Liver (tissue), 9 donors: ENCODE results near the gene COG2. TPM values are rescaled to one million over a fixed set of nuclear protein-coding genes. Genes with fewer than 3 reads are reported as not detected.

Experiments
- DNase-seq: peaks from one replicate; pipeline ENCODE4 v3.0.0-alpha.2; 2017; ENCODE audit warnings: low spot score
- H3K27ac ChIP-seq, 2 donors: one replicate each; pipeline ENCODE4 v1.7.0; 2013; ENCODE audit warnings: inconsistent platforms in 2 of 2, low read length in 2 of 2, control low read depth in 1 of 2, low read depth in 1 of 2, mild to moderate bottlenecking in 1 of 2
- H3K27me3 ChIP-seq, 4 donors: one replicate each; pipeline versions ENCODE4 v1.6.1 to v1.7.0; 2013; ENCODE audit warnings: low read length in 3 of 4, inconsistent platforms in 1 of 4, mild to moderate bottlenecking in 1 of 4, moderate library complexity in 1 of 4; ENCODE audit not compliant: control insufficient read depth in 4 of 4, insufficient read depth in 4 of 4
- H3K36me3 ChIP-seq, 4 donors: one replicate each; pipeline versions ENCODE4 v1.6.1 to v1.7.0; 2013; ENCODE audit warnings: low read length in 3 of 4, mild to moderate bottlenecking in 3 of 4, low read depth in 1 of 4, moderate library complexity in 1 of 4; ENCODE audit not compliant: control insufficient read depth in 4 of 4, insufficient read depth in 3 of 4
- H3K4me1 ChIP-seq, 4 donors: one replicate each; pipeline versions ENCODE4 v1.6.1 to v1.7.0; 2013; ENCODE audit warnings: low read length in 3 of 4, mild to moderate bottlenecking in 3 of 4, moderate library complexity in 1 of 4; ENCODE audit not compliant: control insufficient read depth in 4 of 4, insufficient read depth in 4 of 4
- H3K4me3 ChIP-seq, 3 donors: one replicate each; pipeline versions ENCODE4 v1.6.1 to v1.7.0; 2013; ENCODE audit warnings: low read length in 3 of 3, control low read depth in 1 of 3, low read depth in 1 of 3, mild to moderate bottlenecking in 1 of 3
- H3K9ac ChIP-seq, 2 donors: one replicate each; pipeline ENCODE4 v1.7.0; 2013; ENCODE audit warnings: low read length in 2 of 2, mild to moderate bottlenecking in 2 of 2, moderate library complexity in 2 of 2, control low read depth in 1 of 2, low read depth in 1 of 2
- H3K9me3 ChIP-seq, 4 donors: one replicate each; pipeline versions ENCODE4 v1.6.1 to v1.7.0; 2013; ENCODE audit warnings: low read length in 3 of 4; ENCODE audit not compliant: control insufficient read depth in 4 of 4
- ATF3 ChIP-seq: IDR thresholded peaks from 2 replicates; pipeline ENCODE4 v1.6.1; 2016; ENCODE audit warnings: antibody characterized with exemption
- CTCF ChIP-seq: fragments of 150-350 bp; IDR thresholded peaks from 2 replicates; pipeline ENCODE4 v1.5.1; 2017; ENCODE audit warnings: improper control_type of control experiment, low read depth, low read length; ENCODE audit not compliant: missing input control
- EGR1 ChIP-seq, 2 donors: IDR thresholded peaks; 2 replicates each; pipeline ENCODE4 v1.6.1; 2016 to 2018; ENCODE audit warnings: antibody characterized with exemption in 2 of 2, low read depth in 2 of 2
- FOXA1 ChIP-seq: IDR thresholded peaks from 2 replicates; pipeline ENCODE4 v1.6.1; 2016; ENCODE audit warnings: antibody characterized with exemption
- FOXA2 ChIP-seq: IDR thresholded peaks from 2 replicates; pipeline ENCODE4 v1.6.1; 2016; ENCODE audit warnings: antibody characterized with exemption
- GABPA ChIP-seq, 2 donors: IDR thresholded peaks in 1 of 2; conservative IDR thresholded peaks in 1 of 2; 2 replicates each; pipeline ENCODE4 v1.6.1; 2016; ENCODE audit warnings: antibody characterized with exemption in 2 of 2, mild to moderate bottlenecking in 1 of 2, moderate library complexity in 1 of 2
- HNF4A ChIP-seq, 2 donors: conservative IDR thresholded peaks; 2 replicates each; pipeline ENCODE4 v1.6.1; 2016; ENCODE audit warnings: antibody characterized with exemption in 2 of 2, mild to moderate bottlenecking in 2 of 2
- HNF4G ChIP-seq: IDR thresholded peaks from 2 replicates; pipeline ENCODE4 v1.6.1; 2016; ENCODE audit warnings: antibody characterized with exemption
- JUND ChIP-seq, 2 donors: IDR thresholded peaks; 2 replicates each; pipeline ENCODE4 v1.6.1; 2016; ENCODE audit warnings: antibody characterized with exemption in 2 of 2
- NR2F2 ChIP-seq: IDR thresholded peaks from 2 replicates; pipeline ENCODE4 v1.6.1; 2016; ENCODE audit warnings: antibody characterized with exemption
- RAD21 ChIP-seq, 2 donors: IDR thresholded peaks; 2 replicates each; pipeline ENCODE4 v1.6.1; 2016; ENCODE audit warnings: antibody characterized with exemption in 2 of 2, mild to moderate bottlenecking in 2 of 2
- RXRA ChIP-seq, 2 donors: IDR thresholded peaks; 2 replicates each; pipeline ENCODE4 v1.6.1; 2017 to 2018; ENCODE audit warnings: antibody characterized with exemption in 2 of 2, mild to moderate bottlenecking in 1 of 2
- SP1 ChIP-seq: IDR thresholded peaks from 2 replicates; pipeline ENCODE4 v1.6.1; 2018; ENCODE audit warnings: antibody characterized with exemption, mild to moderate bottlenecking
- TAF1 ChIP-seq: conservative IDR thresholded peaks from 2 replicates; pipeline ENCODE4 v1.6.1; 2016; ENCODE audit warnings: antibody characterized with exemption, mild to moderate bottlenecking
- YY1 ChIP-seq: IDR thresholded peaks from 2 replicates; pipeline ENCODE4 v1.6.1; 2016; ENCODE audit warnings: antibody characterized with exemption, mild to moderate bottlenecking
- WGBS: extraction: QIAGEN DNeasy Blood & Tissue Kit; methylation state at CpG from one replicate; pipeline ENCODE4 v1.1.7; 2013; 5-methylcytosine and 5-hydroxymethylcytosine counted together
- polyA plus RNA-seq, 2 donors: library from polyadenylated mRNA; stranded (reverse) in 1 of 2; unstranded in 1 of 2; fragments of 200-250 nt in 1 of 2; fragments of >200 nt in 1 of 2; fragmentation: Nextera tagmentation in 1 of 2; extraction: Ambion mirVana in 1 of 2; gene quantifications; one replicate each; pipeline versions ENCODE4 v1.2.1 to v1.2.3, GENCODE V29; 2013 to 2015
- total RNA-seq, 2 donors: library from RNA; depleted of rRNA; stranded (reverse); fragments of >200 nt; gene quantifications; one replicate each; pipeline ENCODE4 v1.2.3, GENCODE V29; 2014
- TF ChIP-seq, protein P1 (sequence below): IDR thresholded peaks from 2 replicates; pipeline ENCODE4 v1.6.1; 2016; ENCODE audit warnings: antibody characterized with exemption
- TF ChIP-seq, protein P2 (sequence below): IDR thresholded peaks from 2 replicates; pipeline ENCODE4 v1.6.1; 2016; ENCODE audit warnings: antibody characterized with exemption, mild to moderate bottlenecking
- TF ChIP-seq, protein P3 (sequence below): IDR thresholded peaks from 2 replicates; pipeline ENCODE4 v1.6.1; 2016; ENCODE audit warnings: antibody characterized with exemption
- donor health status: healthy.
- donor health status: healthy.
- donor health status: healthy.
- donor health status: healthy.
- donor health status: healthy.

COG2 gene
- total and polyA plus RNA-seq, 4 donors = 6.4 to 16.1 (median 14.3) TPM

GRCh38 chr1:230728710-230729392 lies 86.6 kb downstream of the COG2 start:
- Histone ChIP-seq H3K4me1 (peaks cover 14 to 66% (median 56%) of the 10 kb centered on the region in 4 donors), H3K36me3 (no peaks in the 10 kb centered on the region), H3K4me3 (no peak overlapping the region), H3K27me3 (no peaks in the 10 kb centered on the region), H3K27ac (peak overlapping the region; percentile 86), H3K9me3 (no peaks in the 10 kb centered on the region), H3K9ac (peak overlapping the region in 1 of 2 donors; percentile 70)
- TF ChIP-seq CTCF (no peak), HNF4G (peak; percentile 99), JUND (IDR thresholded peaks at IDR 0.05) (peak; percentile 73 to 93), ATF3 (peak; percentile 84), NR2F2 (peak; percentile 99), GABPA (IDR thresholded peaks at IDR 0.05 in 1 of 2, conservative IDR thresholded peaks at IDR 0.05 in 1 of 2) (peak in 1 of 2 donors; percentile 42), HNF4A (conservative IDR thresholded peaks at IDR 0.05) (peak; percentile 98 to 99), RXRA (IDR thresholded peaks at IDR 0.05) (peak; percentile 99), RAD21 (IDR thresholded peaks at IDR 0.05) (peak; percentile 44 to 59), FOXA2 (peak; percentile 72), FOXA1 (peak; percentile 30), TAF1 (peak; percentile 60), YY1 (peak; percentile 83), SP1 (peak; percentile 99), EGR1 (IDR thresholded peaks at IDR 0.05; ENCODE audit: low read depth in 2 of 2) (peak in 1 of 2 donors; percentile 82)
- TF ChIP-seq, protein P1, sequence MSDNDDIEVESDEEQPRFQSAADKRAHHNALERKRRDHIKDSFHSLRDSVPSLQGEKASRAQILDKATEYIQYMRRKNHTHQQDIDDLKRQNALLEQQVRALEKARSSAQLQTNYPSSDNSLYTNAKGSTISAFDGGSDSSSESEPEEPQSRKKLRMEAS = peak; percentile 93
- TF ChIP-seq, protein P2, sequence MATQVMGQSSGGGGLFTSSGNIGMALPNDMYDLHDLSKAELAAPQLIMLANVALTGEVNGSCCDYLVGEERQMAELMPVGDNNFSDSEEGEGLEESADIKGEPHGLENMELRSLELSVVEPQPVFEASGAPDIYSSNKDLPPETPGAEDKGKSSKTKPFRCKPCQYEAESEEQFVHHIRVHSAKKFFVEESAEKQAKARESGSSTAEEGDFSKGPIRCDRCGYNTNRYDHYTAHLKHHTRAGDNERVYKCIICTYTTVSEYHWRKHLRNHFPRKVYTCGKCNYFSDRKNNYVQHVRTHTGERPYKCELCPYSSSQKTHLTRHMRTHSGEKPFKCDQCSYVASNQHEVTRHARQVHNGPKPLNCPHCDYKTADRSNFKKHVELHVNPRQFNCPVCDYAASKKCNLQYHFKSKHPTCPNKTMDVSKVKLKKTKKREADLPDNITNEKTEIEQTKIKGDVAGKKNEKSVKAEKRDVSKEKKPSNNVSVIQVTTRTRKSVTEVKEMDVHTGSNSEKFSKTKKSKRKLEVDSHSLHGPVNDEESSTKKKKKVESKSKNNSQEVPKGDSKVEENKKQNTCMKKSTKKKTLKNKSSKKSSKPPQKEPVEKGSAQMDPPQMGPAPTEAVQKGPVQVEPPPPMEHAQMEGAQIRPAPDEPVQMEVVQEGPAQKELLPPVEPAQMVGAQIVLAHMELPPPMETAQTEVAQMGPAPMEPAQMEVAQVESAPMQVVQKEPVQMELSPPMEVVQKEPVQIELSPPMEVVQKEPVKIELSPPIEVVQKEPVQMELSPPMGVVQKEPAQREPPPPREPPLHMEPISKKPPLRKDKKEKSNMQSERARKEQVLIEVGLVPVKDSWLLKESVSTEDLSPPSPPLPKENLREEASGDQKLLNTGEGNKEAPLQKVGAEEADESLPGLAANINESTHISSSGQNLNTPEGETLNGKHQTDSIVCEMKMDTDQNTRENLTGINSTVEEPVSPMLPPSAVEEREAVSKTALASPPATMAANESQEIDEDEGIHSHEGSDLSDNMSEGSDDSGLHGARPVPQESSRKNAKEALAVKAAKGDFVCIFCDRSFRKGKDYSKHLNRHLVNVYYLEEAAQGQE = peak; percentile 73
- TF ChIP-seq, protein P3, sequence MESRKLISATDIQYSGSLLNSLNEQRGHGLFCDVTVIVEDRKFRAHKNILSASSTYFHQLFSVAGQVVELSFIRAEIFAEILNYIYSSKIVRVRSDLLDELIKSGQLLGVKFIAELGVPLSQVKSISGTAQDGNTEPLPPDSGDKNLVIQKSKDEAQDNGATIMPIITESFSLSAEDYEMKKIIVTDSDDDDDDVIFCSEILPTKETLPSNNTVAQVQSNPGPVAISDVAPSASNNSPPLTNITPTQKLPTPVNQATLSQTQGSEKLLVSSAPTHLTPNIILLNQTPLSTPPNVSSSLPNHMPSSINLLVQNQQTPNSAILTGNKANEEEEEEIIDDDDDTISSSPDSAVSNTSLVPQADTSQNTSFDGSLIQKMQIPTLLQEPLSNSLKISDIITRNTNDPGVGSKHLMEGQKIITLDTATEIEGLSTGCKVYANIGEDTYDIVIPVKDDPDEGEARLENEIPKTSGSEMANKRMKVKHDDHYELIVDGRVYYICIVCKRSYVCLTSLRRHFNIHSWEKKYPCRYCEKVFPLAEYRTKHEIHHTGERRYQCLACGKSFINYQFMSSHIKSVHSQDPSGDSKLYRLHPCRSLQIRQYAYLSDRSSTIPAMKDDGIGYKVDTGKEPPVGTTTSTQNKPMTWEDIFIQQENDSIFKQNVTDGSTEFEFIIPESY = peak; percentile 89
- WGBS = 27% methylated on average over 6 of the region's 6 CpGs
- peak; percentile 68 for DNase-seq
